ENCODE data around the gene TMEM91. TPM values are rescaled to one million over a fixed set of nuclear protein-coding genes. Genes with fewer than 3 reads are reported as not detected.

TMEM91 gene
- total and polyA plus RNA-seq, 2 of the 4 experiments (the other 2 are of a cell fraction), result 1.4 to 4.8 TPM

- no peak for TF ChIP-seq FOS (IDR thresholded peaks at IDR 0.05; ENCODE audit: low read depth, low read length)
Observed at GRCh38 chr19:41327576-41328156, 48.7 kb upstream of the TMEM91 start (continued).

GRCh38 chr19:41328157-41328841 lies 48.0 kb upstream of the TMEM91 start:
- H3K27me3 ChIP-seq (ENCODE audit: control insufficient read depth, insufficient read depth, low read length), result no peaks in the 10 kb centered on the region
- in situ Hi-C loops (cut with MboI; ENCODE audit: low sequenced_read_pairs) (no loop called here), dilution Hi-C loops (cut with HindIII; ENCODE audit: low sequenced_read_pairs, unreplicated experiment) (no loop called here), intact Hi-C loops (cut with micrococcal nuclease) (no loop called here)
- H3K4ac ChIP-seq (ENCODE audit: low read depth, low read length), result peak overlapping the region; percentile 66
- H4K5ac ChIP-seq (ENCODE audit: low read depth, low read length), result peak overlapping the region; percentile 15; the same call in 1 of the 2 replicates
- H3K4me3 ChIP-seq (ENCODE audit: insufficient read depth, low read depth, low read length), result no peak overlapping the region
- peaks cover 34% of the 10 kb centered on the region for H3K36me3 ChIP-seq (ENCODE audit: control insufficient read depth, insufficient read depth, low read length)
- H4K91ac ChIP-seq (ENCODE audit: insufficient read depth, low read depth, low read length), result peak overlapping the region; percentile 77
- 13% methylated on average over 10 of the region's 22 CpGs; no CpG with 5 or more reads in 1 of the 2 experiments for WGBS, 2 experiments (ENCODE audit: extremely low coverage in 2 of 2, insufficient read length in 1 of 2)
- peak; percentile 71 for DNase-seq
- peak overlapping the region; percentile 1; the same call in 1 of the 2 replicates for H3K9ac ChIP-seq (ENCODE audit: low read depth, low read length)
- H2BK5ac ChIP-seq (ENCODE audit: low read depth, low read length, poor library complexity, severe bottlenecking), result peak overlapping the region; percentile 58
- peak overlapping the region; percentile 84 for H2AFZ ChIP-seq (replicated peaks; ENCODE audit: low read length, poor library complexity)
- peak overlapping the region; percentile 16 for H3K27ac ChIP-seq (ENCODE audit: insufficient read depth, low read length)
- no peak overlapping the region for H3K56ac ChIP-seq (ENCODE audit: extremely low read depth, insufficient read depth, low read length)
- ChIA-PET POLR2A (ENCODE audit: unreplicated experiment) (no interaction called here), CTCF (no interaction called here)
- peaks cover 17 to 59% of the 10 kb centered on the region in 2 experiments for H3K79me1 ChIP-seq (ENCODE audit: low read depth in 1 of 2, low read length in 2 of 2)
- peak overlapping the region; percentile 22 to 73; a peak in 3 of 4 replicates for H4K8ac ChIP-seq (ENCODE audit: low read depth in 2 of 2, low read length in 2 of 2)
- peaks cover 38% of the 10 kb centered on the region for H4K20me1 ChIP-seq (ENCODE audit: insufficient read depth, low read length)
- peak overlapping the region; percentile 2; the same call in 1 of the 2 replicates for H3K4me2 ChIP-seq (ENCODE audit: low read depth, low read length)
- no peaks in the 10 kb centered on the region for H3K9me3 ChIP-seq (ENCODE audit: control insufficient read depth, insufficient read depth, low read length)
- peak overlapping the region; percentile 84; the same call in 2 of the 3 replicates for H2BK15ac ChIP-seq (ENCODE audit: low read depth, low read length)
- peak overlapping the region; percentile 93 for H2AK9ac ChIP-seq (replicated peaks; ENCODE audit: low read depth, low read length, poor library complexity)
- H2BK120ac ChIP-seq (ENCODE audit: low read depth, low read length), result peak overlapping the region; percentile 61
- peak; percentile 2 for ATAC-seq (ENCODE audit: low read depth)
- H3K23ac ChIP-seq (ENCODE audit: low read depth, low read length), result peak overlapping the region; percentile 69
- H2AK5ac ChIP-seq (ENCODE audit: low read depth, low read length), result peak overlapping the region; percentile 91
- H3K18ac ChIP-seq (ENCODE audit: low read depth, low read length), result peak overlapping the region; percentile 26; the same call in 1 of the 2 replicates
- H3K4me1 ChIP-seq (ENCODE audit: control insufficient read depth, insufficient read depth, low read length), result peaks cover 46% of the 10 kb centered on the region
- TF ChIP-seq NFE2L2 (IDR thresholded peaks at IDR 0.05; ENCODE audit: low read depth, low read length), result peak; percentile 50; the same call in 1 of the 2 replicates
- TF ChIP-seq MAFK (IDR thresholded peaks at IDR 0.05; ENCODE audit: low read depth, low read length), result no peak
- peak; percentile 53 for TF ChIP-seq FOS (IDR thresholded peaks at IDR 0.05; ENCODE audit: low read depth, low read length)
- TF ChIP-seq POLR2A (IDR thresholded peaks at IDR 0.05; ENCODE audit: low read depth, low read length), result 0 out of 2 replicates have a peak, but pooled peaks have one; percentile 13
- TF ChIP-seq CHD1 (IDR thresholded peaks at IDR 0.05; ENCODE audit: low read depth, low read length), result no peak
- no peak for TF ChIP-seq CEBPB (IDR thresholded peaks at IDR 0.05; ENCODE audit: low read depth, low read length)
- no peak for TF ChIP-seq RAD21 (IDR thresholded peaks at IDR 0.05; ENCODE audit: low read length)
- no peak for TF ChIP-seq SMC3 (IDR thresholded peaks at IDR 0.05; ENCODE audit: low read depth, low read length)
- peak; percentile 65; the same call in 1 of the 2 replicates for TF ChIP-seq MXI1 (IDR thresholded peaks at IDR 0.05; ENCODE audit: borderline replicate concordance, low read depth, low read length)
- no TSS peak for BruUV-seq (replicated peaks)
- H2BK20ac ChIP-seq (ENCODE audit: low read depth, low read length), result peak overlapping the region; percentile 44; the same call in 1 of the 2 replicates
- peak overlapping the region; percentile 71 for H3K14ac ChIP-seq (replicated peaks; ENCODE audit: low read depth, low read length)
- peaks cover 27% of the 10 kb centered on the region for H3K9me1 ChIP-seq (ENCODE audit: insufficient read depth, low read length)
